Stimulated activated CD8-positive, alpha-beta memory T cell treated with anti-CD3 and anti-CD28 coated beads, Interleukin-4, amount 100 ng/mL, for 48 hours (primary cell): ENCODE measurements around the gene LMNA.
A peak's percentile ranks its signal among the peaks of the same experiment; 100 is the strongest.
"Not testable (repeated sequence)": the region's sequence is repeated elsewhere in the genome, so short reads cannot be mapped to it uniquely, and the experiment has no call there.

Experiments used
- DNase-seq: peaks from one replicate; pipeline ENCODE4 v3.0.0-alpha.2; 2020

Gene LMNA

DNA sequence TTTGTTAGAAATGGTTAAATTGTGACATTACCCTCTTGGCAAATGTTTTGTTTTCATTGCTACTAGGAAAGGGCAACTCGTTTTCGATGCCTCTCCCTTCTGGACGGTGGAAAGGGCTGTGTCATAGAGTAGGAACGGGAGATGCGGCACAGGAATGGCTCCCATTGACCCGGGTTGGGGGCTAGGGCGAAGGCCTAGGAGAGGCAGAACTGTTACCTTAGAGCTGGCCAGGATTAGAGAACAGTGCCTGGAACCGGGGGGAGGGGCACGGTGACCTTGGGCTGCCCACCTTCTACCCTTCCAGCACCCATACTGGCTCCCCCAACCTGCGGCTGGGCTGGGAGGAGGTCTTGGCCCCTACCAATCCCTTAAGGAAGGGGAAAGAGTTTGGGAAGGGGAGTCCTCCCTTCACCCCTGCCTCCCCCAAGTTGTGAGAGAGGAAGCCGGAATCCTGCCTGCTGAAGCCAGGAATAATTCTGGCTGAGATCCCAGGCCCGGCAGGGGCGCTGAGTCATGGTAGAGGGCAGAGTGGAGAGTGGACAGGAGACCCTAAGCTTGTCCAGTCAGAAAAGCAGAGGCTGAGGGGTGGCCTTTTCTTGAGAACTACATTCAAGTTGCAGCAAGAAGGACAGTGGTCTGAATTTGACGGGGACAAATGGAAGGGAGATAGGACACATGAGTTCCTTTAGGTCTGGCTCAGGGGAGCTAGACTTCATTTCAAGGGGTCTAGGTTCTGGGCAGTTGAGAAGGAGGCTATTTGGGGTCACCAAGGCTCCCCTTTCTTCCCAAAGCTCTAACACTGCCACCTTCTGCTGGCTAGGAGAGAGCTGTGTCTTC lies 8.2 kb downstream of the LMNA start:
- no peak for DNase-seq

DNA sequence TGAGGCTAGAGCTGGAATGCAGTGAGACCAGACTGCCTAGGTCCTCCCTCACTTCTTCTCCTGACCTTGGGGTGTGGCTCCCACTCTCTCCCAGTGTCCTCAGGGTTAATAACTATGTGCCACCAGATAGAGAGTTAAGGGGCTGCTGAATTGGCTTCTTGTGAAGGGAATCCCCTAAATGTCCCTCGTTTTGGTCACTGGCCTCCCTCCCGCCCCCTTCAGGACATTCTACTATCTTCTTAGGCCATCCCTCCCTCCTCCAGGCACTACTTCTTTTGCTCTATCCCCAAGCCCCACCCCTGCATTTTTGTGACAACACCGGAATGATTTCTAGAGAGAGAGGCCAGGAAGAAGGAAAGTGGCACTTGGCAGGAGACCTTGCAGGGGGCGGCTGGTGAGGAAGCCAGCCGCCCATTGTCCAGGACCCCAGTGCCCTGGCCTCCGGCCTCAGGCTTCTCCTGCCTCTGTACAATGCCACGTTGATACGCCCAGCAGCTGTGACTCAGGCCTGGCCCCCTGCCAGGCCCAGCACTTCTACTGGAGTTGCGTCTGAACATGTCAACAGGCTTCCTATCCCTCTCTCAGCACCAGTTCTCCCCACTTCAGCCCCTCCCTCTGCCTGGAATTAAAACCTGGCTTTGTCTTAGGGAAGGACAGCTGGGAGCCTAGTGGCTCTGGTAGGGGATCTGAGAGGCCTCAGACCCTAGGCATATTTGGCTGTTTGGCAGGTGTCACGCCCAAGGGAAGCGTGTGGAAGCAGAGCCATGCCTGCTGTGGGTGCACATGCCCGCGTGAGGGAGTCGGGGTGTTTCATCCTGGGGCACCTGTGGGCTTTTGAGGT lies 9.1 kb downstream of the LMNA start:
- peak; percentile 74 for DNase-seq

DNA sequence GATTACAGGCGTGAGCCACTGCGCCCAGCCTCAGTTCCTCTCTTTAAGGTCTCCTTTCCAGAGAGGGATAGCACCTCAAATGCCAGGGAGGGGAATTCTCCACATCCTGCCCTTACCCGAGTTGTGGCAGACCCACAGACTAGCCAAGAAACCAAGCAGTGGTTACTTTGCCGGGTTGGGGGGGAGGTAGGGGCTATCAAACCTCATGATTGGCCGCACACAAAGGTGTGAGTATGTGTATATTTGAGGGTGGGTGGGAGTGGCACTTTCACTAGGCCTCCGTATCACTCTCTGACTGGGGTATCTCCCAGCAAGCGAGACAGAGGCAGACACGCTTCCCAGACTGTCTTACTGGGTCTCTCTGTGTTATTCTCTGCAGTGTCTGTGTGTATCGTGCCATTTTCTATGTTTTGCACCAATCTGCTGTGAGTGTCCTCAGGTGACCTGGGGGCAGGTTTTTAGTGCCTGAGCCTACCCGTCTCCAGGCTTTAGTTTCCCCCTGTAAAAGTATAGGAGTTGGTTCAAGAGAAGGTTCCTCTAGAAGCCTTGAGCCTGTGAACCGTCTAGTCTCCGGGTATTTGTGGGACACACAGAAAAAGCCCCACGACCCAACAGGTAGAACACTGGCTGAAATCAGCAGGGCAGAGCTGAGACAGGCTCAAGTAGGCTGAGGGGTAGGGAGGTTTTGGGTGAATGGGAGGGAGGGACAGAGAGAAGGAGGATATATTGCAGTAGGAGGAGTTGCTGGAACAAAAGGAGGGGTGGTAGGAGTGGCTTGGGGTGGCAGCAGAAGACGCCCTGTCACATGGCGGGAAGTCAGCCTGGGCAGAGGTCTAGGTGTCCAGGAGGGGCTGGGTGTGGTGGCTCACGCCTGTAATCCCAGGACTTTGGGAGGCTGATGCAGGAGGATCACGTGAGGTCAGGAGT lies 10.3 kb downstream of the LMNA start:
- DNase-seq: peak; percentile 54

- DNase-seq: not testable (repeated sequence)
These were observed 11.0 kb downstream of the LMNA start for GRCh38 chr1:156125544-156125943.

GRCh38 chr1:156126043-156126629 lies 11.6 kb downstream of the LMNA start:
- peak; percentile 80 for DNase-seq

GRCh38 chr1:156126630-156127534 lies 12.4 kb downstream of the LMNA start:
- peak; percentile 88 for DNase-seq

DNA sequence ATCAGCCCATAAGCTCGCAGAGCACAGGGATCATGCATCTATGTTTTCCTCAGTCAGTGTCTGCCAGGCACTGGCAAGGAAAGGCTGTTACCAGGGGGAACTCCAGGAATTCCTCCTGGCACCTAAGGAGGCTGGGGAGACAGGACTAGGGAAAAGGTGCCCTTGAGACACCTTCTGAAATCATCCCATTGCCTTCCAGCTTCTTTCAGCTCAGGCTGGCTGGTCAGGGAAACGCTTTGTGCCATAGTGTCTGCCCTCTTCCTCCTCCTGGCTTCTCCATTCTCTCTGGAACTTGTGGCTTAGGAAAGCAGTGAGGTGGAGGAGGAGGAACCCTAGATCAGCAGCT lies 13.8 kb downstream of the LMNA start:
- DNase-seq: no peak

- DNase-seq: no peak
These were observed 14.4 kb downstream of the LMNA start for GRCh38 chr1:156128654-156129597.

GRCh38 chr1:156129687-156130577 lies 15.4 kb downstream of the LMNA start:
- peak; percentile 95 for DNase-seq

DNA sequence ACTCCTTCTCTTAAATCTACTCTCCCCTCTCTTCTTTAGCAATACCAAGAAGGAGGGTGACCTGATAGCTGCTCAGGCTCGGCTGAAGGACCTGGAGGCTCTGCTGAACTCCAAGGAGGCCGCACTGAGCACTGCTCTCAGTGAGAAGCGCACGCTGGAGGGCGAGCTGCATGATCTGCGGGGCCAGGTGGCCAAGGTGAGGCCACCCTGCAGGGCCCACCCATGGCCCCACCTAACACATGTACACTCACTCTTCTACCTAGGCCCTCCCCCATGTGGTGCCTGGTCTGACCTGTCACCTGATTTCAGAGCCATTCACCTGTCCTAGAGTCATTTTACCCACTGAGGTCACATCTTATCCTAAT lies 16.0 kb downstream of the LMNA start:
- no peak for DNase-seq

DNA sequence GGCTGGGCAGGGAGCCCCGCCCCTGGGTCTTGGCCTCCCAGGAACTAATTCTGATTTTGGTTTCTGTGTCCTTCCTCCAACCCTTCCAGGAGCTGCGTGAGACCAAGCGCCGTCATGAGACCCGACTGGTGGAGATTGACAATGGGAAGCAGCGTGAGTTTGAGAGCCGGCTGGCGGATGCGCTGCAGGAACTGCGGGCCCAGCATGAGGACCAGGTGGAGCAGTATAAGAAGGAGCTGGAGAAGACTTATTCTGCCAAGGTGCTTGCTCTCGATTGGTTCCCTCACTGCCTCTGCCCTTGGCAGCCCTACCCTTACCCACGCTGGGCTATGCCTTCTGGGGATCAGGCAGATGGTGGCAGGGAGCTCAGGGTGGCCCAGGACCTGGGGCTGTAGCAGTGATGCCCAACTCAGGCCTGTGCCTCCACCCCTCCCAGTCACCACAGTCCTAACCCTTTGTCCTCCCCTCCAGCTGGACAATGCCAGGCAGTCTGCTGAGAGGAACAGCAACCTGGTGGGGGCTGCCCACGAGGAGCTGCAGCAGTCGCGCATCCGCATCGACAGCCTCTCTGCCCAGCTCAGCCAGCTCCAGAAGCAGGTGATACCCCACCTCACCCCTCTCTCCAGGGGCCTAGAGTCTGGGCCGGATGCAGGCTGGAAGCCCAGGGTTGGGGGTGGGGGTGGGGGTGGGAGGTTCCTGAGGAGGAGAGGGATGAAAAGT lies 20.4 kb downstream of the LMNA start:
- DNase-seq: no peak

DNA sequence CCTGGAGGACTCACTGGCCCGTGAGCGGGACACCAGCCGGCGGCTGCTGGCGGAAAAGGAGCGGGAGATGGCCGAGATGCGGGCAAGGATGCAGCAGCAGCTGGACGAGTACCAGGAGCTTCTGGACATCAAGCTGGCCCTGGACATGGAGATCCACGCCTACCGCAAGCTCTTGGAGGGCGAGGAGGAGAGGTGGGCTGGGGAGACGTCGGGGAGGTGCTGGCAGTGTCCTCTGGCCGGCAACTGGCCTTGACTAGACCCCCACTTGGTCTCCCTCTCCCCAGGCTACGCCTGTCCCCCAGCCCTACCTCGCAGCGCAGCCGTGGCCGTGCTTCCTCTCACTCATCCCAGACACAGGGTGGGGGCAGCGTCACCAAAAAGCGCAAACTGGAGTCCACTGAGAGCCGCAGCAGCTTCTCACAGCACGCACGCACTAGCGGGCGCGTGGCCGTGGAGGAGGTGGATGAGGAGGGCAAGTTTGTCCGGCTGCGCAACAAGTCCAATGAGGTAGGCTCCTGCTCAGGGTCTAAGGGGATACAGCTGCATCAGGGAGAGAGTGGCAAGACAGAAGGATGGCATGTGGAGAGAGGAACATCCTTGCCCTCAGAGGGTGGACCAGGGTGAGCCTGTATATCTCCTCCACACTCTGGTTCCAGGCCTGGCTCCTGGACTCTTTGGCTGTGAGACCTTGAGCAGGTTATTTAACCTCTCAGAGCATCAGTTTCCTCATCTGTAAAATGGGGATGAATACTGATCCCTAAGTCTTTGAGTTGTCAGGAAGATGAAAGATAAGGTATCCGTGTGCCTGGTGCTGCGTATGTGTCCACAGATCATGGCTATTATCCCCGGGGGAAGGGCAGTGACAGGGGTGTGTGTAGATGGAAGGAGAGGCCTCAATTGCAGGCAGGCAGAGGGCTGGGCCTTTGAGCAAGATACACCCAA lies 21.7 kb downstream of the LMNA start:
- DNase-seq: no peak

DNA sequence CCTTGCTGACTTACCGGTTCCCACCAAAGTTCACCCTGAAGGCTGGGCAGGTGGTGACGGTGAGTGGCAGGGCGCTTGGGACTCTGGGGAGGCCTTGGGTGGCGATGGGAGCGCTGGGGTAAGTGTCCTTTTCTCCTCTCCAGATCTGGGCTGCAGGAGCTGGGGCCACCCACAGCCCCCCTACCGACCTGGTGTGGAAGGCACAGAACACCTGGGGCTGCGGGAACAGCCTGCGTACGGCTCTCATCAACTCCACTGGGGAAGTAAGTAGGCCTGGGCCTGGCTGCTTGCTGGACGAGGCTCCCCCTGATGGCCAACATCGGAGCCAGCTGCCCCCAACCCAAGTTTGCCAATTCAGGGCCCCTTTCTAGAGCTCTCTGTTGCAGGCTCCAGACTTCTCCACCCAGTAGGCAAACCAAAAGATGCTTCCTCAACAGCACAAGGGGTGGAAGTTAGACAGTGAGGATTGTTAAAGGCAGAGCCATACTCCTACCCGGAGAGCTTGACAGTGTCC lies 22.5 kb downstream of the LMNA start:
- DNase-seq: no peak

- DNase-seq: no peak
These were observed 24.0 kb downstream of the LMNA start for GRCh38 chr1:156138458-156138867.

DNA sequence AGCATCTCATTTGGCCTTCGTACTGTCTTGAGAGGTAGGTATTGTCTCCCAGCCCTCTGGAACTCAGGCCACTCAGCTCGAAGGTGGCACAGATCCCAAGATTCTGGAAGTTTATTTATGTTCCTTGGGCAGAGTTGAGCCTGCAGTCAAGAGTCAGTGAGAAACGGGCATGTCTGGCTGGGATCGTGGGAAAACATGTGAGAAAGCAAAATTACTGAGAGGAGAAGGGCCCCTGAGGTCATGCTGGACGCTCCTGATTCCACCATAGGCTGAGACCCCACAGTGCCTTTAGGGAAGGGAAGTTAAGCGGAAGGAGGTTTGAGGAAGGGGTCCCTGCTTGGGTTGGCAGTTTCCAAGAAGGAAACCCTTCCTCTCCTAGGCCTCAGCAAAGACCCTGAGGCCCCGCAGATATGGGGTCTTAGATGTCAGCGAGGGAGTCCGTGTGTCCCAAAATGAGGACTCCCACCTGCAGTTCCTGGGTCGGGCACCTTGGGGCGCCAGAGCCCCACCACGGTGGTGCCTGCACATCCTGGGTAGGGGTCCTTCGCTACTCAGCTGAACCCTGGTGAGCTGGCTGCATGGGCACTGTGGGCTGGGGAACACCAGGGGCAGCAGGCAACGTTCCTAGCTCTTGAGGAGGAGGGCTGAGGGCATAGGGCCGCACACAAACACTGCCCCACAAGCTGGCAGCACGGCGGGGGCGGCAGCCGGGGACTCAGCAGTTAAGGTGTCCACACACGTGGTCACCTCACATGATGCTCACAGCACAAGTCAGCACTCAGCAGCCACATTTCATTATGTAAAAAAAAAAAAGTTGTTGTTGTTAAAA lies 26.6 kb downstream of the LMNA start:
- DNase-seq: peak; percentile 74
